ENCODE measurements around the gene SLC25A44.
"Not testable (repeated sequence)": the region's sequence is repeated elsewhere in the genome, so short reads cannot be mapped to it uniquely, and the experiment has no call there.

SLC25A44 gene

GRCh38 chr1:156212130-156212529 lies 18.2 kb downstream of the SLC25A44 start:
- no peak for DNase-seq

GRCh38 chr1:156212833-156213643 lies 19.1 kb downstream of the SLC25A44 start, which contains the start of gene PMF1:
TSS of gene PMF1 (plus strand) at chr1:156213007. CDS start at chr1:156213016, 9 bp downstream.
- peak; percentile 98 for DNase-seq

DNA sequence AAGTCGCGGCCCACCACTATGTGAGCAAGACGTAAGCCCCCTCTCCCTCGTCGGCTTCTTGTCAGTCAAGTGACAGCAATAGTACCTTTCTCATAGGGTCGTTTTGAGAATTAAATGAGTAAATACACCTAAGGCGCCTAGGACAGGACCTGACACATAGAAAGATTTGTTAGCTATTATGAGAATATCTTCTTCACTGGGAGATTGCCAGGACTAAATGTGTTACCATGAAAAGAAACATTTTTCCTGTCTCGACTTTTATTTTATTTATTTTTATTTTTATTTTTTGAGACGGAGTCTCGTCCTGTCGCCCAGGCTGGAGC lies 19.7 kb downstream of the SLC25A44 start:
- no peak for DNase-seq

GRCh38 chr1:156214024-156214748 lies 20.3 kb downstream of the SLC25A44 start:
- peak; percentile 53 for DNase-seq

DNA sequence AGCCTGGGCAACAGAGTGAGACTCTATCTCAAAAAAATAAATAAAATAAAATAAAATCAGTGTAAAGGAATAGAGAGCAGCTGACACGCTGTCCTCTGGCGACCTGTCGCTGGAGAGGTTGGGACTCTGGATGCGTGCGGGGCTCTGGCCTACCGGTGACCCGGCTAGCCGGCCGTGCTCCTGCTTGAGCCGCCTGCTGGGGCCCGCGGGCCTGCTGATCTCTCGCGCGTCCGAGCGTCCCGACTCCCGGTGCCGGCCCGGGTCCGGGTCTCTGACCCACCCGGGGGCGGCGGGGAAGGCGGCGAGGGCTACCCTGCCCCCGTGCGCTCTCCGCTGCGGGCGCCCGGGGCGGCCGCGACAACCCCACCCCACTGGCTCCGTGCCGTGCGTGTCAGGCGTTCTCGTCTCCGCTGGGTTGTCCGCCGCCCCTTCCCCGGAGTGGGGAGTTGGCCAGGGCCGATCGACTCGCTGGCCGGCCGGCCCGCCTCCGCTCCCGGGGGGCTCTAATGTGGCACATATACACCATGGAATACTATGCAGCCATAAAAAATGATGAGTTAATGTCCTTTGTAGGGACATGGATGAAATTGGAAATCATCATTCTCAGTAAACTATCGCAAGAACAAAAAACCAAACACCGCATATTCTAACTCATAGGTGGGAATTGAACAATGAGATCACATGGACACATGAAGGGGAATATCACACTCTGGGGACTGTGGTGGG lies 22.6 kb downstream of the SLC25A44 start:
- DNase-seq, result not testable (repeated sequence)

- peak; percentile 52 for DNase-seq
These were observed 24.0 kb downstream of the SLC25A44 start for GRCh38 chr1:156217871-156218270.

DNA sequence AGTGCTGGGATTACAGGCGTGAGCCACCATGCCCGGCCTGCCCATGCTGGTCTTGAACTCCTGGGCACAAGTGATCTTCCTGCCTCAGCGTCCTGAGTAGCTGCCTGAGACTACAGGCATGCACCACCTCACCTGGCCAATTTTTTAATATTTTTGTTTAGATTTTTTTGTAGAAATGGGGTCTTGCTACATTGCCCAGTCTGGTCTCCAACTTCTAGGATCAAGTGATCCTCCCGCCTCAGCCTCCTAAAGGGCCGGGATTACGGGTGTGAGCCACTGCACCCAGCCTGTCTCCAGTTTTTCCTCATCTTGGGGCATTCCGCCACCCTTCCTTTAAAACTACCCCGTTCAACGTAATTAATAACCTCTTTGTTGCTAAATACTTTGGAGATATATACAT lies 26.3 kb downstream of the SLC25A44 start:
- DNase-seq, result no peak

- peak; percentile 54 for DNase-seq
These were observed 28.2 kb downstream of the SLC25A44 start for GRCh38 chr1:156221986-156222692.

DNA sequence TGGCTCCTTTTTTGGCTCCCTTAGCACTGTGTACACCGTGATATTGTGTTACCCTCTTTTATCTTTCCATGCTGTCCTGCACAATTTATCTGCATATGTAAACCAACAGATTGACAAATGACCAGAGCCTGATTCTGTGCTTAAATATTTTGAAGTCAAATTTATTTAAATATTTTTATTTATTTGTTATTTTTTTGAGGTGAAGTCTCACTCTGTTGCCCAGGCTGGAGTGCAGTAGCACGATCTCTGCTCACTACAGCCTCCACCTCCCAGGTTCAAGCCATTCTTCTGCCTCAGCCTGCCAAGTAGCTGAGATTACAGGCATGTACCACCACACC lies 31.7 kb downstream of the SLC25A44 start:
- no peak for DNase-seq

GRCh38 chr1:156226116-156226538 lies 32.2 kb downstream of the SLC25A44 start:
- DNase-seq, result no peak

- no peak for DNase-seq
These were observed 32.9 kb downstream of the SLC25A44 start for GRCh38 chr1:156226782-156227181.

DNA sequence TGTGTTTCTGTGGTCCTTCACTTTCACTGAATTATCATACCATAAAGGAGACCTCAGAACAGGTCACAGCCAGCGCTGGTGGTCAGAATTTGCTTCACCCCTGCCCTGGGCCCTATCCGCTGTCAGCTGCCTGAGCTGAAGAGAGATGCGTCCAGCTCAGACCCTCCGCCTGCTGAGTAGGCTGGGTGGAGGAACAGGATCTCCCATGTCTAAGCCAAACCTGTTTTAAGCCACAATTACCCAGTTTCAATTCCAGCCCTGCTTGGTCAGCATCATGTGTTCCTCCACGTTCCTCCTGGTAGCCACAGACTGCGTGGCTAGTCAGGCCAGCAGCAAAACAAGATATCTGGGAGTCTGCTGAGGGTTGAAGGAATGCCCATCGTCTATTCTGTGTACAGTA lies 34.6 kb downstream of the SLC25A44 start:
- DNase-seq, result no peak

DNA sequence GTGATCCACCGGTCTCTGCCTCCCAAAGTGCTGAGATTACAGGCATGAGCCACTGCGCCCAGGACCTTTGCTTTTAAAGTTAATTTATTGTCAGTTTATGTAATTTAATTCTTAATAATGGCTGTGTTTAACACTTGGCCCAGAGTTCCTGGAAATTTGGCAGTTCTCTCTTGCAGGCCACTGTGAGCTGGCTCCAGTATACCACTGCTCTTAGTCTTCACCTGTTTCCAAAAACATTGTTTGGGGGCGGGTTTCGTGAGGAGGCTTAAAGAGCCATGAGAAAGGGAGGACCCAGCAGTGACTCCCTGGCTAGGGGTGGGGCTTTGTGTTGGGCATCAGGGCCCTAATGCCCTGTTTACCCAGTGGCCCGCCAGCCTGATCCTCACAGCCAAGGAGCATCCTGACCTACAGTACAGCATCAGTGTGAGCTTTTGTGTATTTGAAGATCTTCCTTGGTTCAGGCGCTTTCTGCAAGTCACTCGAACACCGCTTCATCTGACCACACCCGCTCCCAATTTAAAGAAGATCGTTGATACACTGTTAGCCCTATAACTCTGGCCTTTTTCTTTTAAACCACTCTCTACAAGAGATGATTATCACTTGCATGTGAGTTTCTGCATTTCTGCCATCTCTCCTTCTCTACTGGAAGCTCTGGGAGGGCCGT lies 36.0 kb downstream of the SLC25A44 start:
- no peak for DNase-seq

GRCh38 chr1:156230473-156230837 lies 36.6 kb downstream of the SLC25A44 start:
- no peak for DNase-seq

DNA sequence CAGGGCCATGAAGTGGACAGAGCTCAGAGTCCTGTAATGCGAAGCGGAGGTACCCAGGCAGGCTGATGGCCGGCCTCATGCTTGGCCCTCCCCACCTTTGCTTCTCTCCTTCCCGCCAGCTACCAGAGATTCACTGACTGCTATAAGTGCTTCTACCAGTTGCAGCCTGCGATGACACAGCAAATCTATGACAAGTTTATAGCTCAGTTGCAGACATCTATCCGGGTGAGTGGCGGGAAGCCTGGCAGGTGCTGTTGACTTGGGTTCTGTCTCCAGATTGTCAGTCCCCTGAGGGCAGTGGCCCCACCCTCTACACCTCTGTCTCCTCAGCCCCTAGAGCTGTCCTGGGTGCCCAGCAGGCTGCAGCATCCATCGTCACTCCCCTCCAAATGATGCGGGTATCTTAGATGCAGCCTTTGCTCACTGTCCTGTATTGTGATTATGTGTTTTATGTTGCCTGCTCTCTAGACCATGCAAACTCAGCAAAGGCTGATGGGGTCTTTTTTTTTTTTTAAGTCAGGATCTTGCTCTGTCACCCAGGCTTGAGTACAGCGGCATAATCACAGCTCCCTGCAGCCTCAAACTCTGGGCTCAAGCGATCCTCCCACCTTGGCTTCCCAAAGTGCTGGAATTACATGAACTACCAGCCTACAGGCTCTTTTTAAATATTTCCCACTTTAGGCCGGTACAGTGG lies 38.4 kb downstream of the SLC25A44 start:
- no peak for DNase-seq

- no peak for DNase-seq
These were observed 39.7 kb downstream of the SLC25A44 start for GRCh38 chr1:156233426-156234127.

DNA sequence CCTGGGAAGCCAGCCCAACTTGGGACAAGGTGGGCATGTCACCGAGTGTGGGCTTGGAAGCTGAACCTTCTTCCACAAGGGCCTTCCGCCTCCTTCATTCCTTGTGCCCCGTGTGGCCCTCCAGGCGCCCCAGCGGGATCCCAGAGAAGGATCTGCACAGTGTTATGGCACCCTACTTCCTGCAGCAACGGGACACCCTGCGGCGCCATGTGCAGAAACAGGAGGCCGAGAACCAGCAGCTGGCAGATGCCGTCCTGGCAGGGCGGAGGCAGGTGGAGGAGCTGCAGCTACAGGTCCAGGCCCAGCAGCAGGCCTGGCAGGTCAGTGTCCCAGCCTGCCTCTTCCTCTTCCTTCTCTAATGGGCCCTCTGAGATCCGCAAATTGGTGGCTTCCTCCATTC lies 42.3 kb downstream of the SLC25A44 start:
- DNase-seq, result no peak

- no peak for DNase-seq
These were observed 44.3 kb downstream of the SLC25A44 start for GRCh38 chr1:156238248-156238647.

DNA sequence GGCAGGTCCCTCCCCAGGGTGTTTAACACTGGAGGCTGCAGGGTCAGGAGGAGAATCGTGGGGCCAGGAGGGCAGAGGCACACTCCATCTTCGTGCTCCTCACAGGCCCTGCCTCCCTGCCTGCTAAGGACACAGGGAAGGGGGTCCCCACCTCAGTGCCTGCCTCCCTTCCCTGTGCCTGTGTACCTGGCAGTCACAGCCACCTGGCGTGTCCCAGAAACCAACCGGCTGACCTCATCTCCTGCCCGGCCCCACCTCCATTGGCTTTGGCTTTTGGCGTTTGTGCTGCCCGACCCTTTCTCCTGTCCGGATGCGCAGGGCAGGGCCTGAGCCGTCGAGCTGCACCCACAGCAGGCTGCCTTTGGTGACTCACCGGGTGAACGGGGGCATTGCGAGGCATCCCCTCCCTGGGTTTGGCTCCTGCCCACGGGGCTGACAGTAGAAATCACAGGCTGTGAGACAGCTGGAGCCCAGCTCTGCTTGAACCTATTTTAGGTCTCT lies 47.5 kb downstream of the SLC25A44 start:
- no peak for DNase-seq

GRCh38 chr1:156241926-156242325 lies 48.0 kb downstream of the SLC25A44 start, which contains the start of gene BGLAP:
TSS of gene BGLAP (plus strand) at chr1:156242184. CDS start at chr1:156242232, 48 bp downstream.
- no peak for DNase-seq

- DNase-seq, result no peak
These were observed 48.8 kb downstream of the SLC25A44 start for GRCh38 chr1:156242738-156243137.

All from activated CD4-positive, alpha-beta T cell treated with anti-CD3 and anti-CD28 coated beads for 48 hours (primary cell).